ENCODE data around the gene FREM3. TPM values are rescaled to one million over a fixed set of nuclear protein-coding genes. Genes with fewer than 3 reads are reported as not detected.

Gene FREM3
- polyA plus RNA-seq, 2 of the 4 experiments (the other 2 are of a cell fraction), result not detected

DNA sequence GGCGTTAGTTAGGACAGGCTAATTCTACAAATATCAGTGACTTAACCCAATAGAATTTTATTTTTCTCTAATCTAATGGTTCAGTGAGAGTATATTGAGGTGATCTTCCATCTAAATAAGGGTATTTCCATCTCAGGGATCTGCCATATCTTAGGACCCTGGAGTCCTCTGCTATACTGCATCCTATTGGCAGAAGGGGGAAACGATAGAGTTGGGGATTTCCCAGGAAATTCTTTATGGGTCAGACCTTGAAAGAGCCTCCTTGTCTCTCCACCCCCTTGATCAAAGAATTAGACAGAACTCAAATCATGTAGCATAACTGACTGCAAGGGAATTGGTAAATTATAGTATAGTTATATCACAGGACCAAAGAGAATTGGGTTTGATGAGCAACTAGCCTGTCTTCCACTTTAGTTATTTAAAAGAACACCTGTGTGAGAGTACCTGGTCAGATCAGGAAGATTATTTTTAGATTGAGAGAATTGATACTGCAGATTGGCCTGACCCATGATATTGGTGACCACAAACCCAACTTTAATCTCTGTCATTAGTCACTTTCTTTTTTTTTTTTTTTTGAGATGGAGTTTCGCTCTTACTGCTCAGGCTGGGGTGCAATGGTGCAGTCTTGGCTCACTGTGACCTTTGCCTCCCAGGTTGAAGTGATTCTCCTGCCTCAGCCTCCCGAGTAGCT, 161.4 kb downstream of the FREM3 start:
- ChIA-PET CTCF (no interaction called here), POLR2A (no interaction called here)
- H3K4me1 ChIP-seq, result no peaks in the 10 kb centered on the region
- 97% methylated on average over 3 of the region's 4 CpGs for WGBS (ENCODE audit: missing lambda C conversion rate)
- H3K9me3 ChIP-seq, result no peaks in the 10 kb centered on the region
- ATAC-seq (no peak), FAIRE-seq (no peak), DNase-seq (ENCODE audit: low read depth in 1 of 2, low spot score in 1 of 2) (no peak)
- no peak overlapping the region for H3K27ac ChIP-seq
- no peak overlapping the region for H3K4me3 ChIP-seq
- no peak overlapping the region for H3K4me2 ChIP-seq
- TF ChIP-seq JUNB (IDR thresholded peaks at IDR 0.05), result no peak
- no peak for TF ChIP-seq SMC3 (IDR thresholded peaks at IDR 0.05)
- no peak for TF ChIP-seq CHD4 (IDR thresholded peaks at IDR 0.05; ENCODE audit: borderline replicate concordance)
- no peak for TF ChIP-seq MAZ (IDR thresholded peaks at IDR 0.05; ENCODE audit: borderline replicate concordance, low read depth, low read length)
- TF ChIP-seq, protein P1, sequence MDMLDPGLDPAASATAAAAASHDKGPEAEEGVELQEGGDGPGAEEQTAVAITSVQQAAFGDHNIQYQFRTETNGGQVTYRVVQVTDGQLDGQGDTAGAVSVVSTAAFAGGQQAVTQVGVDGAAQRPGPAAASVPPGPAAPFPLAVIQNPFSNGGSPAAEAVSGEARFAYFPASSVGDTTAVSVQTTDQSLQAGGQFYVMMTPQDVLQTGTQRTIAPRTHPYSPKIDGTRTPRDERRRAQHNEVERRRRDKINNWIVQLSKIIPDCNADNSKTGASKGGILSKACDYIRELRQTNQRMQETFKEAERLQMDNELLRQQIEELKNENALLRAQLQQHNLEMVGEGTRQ (IDR thresholded peaks at IDR 0.05), result no peak
- no peak for TF ChIP-seq POLR2A (IDR thresholded peaks at IDR 0.05; ENCODE audit: low read length)
- no peak for TF ChIP-seq EHMT2 (IDR thresholded peaks at IDR 0.05; ENCODE audit: low read depth)
- no peak for TF ChIP-seq ZSCAN20 (CRISPR knock-in tag; IDR thresholded peaks at IDR 0.05)
- TF ChIP-seq HOXA7 (CRISPR knock-in tag; IDR thresholded peaks at IDR 0.05), result no peak
- TF ChIP-seq CEBPB (IDR thresholded peaks at IDR 0.05), result no peak
- TF ChIP-seq, protein P2, sequence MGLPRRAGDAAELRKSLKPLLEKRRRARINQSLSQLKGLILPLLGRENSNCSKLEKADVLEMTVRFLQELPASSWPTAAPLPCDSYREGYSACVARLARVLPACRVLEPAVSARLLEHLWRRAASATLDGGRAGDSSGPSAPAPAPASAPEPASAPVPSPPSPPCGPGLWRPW (IDR thresholded peaks at IDR 0.05), result no peak
- TF ChIP-seq, protein P3, sequence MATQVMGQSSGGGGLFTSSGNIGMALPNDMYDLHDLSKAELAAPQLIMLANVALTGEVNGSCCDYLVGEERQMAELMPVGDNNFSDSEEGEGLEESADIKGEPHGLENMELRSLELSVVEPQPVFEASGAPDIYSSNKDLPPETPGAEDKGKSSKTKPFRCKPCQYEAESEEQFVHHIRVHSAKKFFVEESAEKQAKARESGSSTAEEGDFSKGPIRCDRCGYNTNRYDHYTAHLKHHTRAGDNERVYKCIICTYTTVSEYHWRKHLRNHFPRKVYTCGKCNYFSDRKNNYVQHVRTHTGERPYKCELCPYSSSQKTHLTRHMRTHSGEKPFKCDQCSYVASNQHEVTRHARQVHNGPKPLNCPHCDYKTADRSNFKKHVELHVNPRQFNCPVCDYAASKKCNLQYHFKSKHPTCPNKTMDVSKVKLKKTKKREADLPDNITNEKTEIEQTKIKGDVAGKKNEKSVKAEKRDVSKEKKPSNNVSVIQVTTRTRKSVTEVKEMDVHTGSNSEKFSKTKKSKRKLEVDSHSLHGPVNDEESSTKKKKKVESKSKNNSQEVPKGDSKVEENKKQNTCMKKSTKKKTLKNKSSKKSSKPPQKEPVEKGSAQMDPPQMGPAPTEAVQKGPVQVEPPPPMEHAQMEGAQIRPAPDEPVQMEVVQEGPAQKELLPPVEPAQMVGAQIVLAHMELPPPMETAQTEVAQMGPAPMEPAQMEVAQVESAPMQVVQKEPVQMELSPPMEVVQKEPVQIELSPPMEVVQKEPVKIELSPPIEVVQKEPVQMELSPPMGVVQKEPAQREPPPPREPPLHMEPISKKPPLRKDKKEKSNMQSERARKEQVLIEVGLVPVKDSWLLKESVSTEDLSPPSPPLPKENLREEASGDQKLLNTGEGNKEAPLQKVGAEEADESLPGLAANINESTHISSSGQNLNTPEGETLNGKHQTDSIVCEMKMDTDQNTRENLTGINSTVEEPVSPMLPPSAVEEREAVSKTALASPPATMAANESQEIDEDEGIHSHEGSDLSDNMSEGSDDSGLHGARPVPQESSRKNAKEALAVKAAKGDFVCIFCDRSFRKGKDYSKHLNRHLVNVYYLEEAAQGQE (IDR thresholded peaks at IDR 0.05), result no peak
- TF ChIP-seq GATA3 (IDR thresholded peaks at IDR 0.05; ENCODE audit: borderline replicate concordance), result no peak
- no peak for TF ChIP-seq PHF8 (IDR thresholded peaks at IDR 0.05; ENCODE audit: borderline replicate concordance, low read depth)
- TF ChIP-seq ZNF302 (CRISPR knock-in tag; IDR thresholded peaks at IDR 0.05), result no peak
- TF ChIP-seq HEYL (CRISPR knock-in tag; IDR thresholded peaks at IDR 0.05), result no peak
- no peak for TF ChIP-seq HDAC2 (IDR thresholded peaks at IDR 0.05)
- no peak for TF ChIP-seq ZFP36 (IDR thresholded peaks at IDR 0.05; ENCODE audit: borderline replicate concordance, partially characterized antibody)

DNA sequence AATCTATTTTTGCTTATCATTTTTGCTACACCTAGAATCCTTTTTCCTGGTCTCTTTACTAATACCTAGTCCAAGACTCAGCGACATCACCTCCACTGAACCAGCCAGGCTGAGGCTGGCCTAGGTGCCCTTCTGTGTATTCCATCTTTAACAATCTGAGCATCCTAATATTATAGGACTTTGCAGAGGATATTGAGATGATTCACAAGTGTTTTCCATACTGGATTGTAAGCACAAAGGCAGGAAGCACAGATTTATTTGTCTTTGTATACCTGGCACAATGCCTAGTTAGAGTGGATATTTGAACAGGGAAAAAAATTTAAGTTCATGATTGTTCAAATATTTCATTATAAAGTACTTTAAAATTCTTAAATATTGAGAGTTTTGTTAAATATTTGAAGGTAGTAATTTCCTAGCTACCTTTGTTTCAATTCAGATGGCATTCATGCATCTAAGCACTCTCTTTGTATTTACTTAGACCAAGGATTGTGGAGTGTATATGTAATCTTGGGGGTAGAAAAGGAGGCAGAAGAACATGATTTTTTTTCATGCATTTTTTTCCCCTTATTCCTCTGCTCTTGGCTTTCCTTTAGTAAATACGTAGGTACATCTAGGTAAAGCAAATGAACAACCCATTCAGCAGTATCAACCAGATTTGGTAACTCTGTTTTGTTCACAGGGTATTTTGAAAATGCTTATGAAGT, 168.5 kb downstream of the FREM3 start:
- no peak; a peak in 1 of 6 replicates for ATAC-seq
- TF ChIP-seq CHD2 (IDR thresholded peaks at IDR 0.05; ENCODE audit: low read length, partially characterized antibody) (no peak), CHD4 (IDR thresholded peaks at IDR 0.05; ENCODE audit: borderline replicate concordance) (no peak), HEYL (CRISPR knock-in tag; IDR thresholded peaks at IDR 0.05) (no peak), RFX5 (IDR thresholded peaks at IDR 0.05) (no peak), JUNB (IDR thresholded peaks at IDR 0.05) (no peak), BHLHE40 (IDR thresholded peaks at IDR 0.05; ENCODE audit: low read depth, low read length) (no peak), CBX8 (IDR thresholded peaks at IDR 0.05) (no peak), RCOR1 (IDR thresholded peaks at IDR 0.05; ENCODE audit: low read depth, low read length) (no peak), GATA3 (IDR thresholded peaks at IDR 0.05; ENCODE audit: borderline replicate concordance) (no peak), RNF2 (IDR thresholded peaks at IDR 0.05; ENCODE audit: borderline replicate concordance, low read depth) (no peak), HDAC2 (IDR thresholded peaks at IDR 0.05) (no peak)
- TF ChIP-seq, protein P2 (IDR thresholded peaks at IDR 0.05), result no peak
- TF ChIP-seq, protein P4, sequence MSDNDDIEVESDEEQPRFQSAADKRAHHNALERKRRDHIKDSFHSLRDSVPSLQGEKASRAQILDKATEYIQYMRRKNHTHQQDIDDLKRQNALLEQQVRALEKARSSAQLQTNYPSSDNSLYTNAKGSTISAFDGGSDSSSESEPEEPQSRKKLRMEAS (IDR thresholded peaks at IDR 0.05), result no peak
- TF ChIP-seq, protein P5, sequence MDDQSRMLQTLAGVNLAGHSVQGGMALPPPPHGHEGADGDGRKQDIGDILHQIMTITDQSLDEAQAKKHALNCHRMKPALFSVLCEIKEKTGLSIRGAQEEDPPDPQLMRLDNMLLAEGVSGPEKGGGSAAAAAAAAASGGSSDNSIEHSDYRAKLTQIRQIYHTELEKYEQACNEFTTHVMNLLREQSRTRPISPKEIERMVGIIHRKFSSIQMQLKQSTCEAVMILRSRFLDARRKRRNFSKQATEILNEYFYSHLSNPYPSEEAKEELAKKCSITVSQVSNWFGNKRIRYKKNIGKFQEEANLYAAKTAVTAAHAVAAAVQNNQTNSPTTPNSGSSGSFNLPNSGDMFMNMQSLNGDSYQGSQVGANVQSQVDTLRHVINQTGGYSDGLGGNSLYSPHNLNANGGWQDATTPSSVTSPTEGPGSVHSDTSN (IDR thresholded peaks at IDR 0.05), result no peak
- TF ChIP-seq, protein P3 (IDR thresholded peaks at IDR 0.05), result no peak

More for the DNA sequence above, 168.5 kb downstream of the FREM3 start:
- no peaks in the 10 kb centered on the region for H3K9me3 ChIP-seq
- peaks cover 10% of the 10 kb centered on the region for H3K4me1 ChIP-seq
- FAIRE-seq (no peak), DNase-seq (ENCODE audit: low read depth in 1 of 2, low spot score in 1 of 2) (no peak)
- no peak overlapping the region for H3K27ac ChIP-seq
- H3K4me2 ChIP-seq, result 0 out of 3 replicates have a peak overlapping the region, but pooled peaks have one; percentile 13
- WGBS (ENCODE audit: missing lambda C conversion rate), result 69% methylated on average over 2 of the region's 2 CpGs
- POLR2A ChIA-PET, result no interaction called here
- H3K4me3 ChIP-seq, result no peak overlapping the region
- CTCF ChIA-PET, result interaction anchor here (0.5 to 2.3 kb wide), 5 partner anchors 11 to 201 kb away, joined by 3 to 6 read pairs (median 4); partner anchors contain the start of gene SMARCA5
